GM19452 (cell line): ENCODE results near the gene NEK7.

ENCODE experiments used
- ATAC-seq: cut with Tn5 transposase; IDR thresholded peaks from one replicate; pipeline ENCODE4 v1.9.1; 2021; ENCODE audit not compliant: unreplicated experiment

NEK7 gene

DNA sequence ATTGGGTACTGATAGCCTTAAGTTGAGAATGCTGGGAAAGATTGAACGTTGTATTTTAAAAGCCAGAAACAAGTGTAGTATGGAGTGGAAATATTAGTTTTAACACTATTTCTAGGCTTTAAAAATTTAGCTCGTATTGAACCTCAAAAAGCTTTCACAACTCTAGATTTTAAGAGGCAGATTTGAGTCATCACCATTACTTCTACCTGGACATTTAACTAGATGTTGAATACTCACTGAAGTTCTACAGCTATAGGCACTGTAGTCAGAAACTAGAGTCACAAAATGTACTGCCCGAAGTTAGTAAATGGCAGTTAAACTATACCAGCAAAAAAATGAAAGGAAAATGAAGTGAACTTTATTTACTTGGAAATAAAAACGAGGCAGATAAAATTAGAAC, 96.5 kb downstream of the NEK7 start:
- peak; percentile 84 for ATAC-seq

DNA sequence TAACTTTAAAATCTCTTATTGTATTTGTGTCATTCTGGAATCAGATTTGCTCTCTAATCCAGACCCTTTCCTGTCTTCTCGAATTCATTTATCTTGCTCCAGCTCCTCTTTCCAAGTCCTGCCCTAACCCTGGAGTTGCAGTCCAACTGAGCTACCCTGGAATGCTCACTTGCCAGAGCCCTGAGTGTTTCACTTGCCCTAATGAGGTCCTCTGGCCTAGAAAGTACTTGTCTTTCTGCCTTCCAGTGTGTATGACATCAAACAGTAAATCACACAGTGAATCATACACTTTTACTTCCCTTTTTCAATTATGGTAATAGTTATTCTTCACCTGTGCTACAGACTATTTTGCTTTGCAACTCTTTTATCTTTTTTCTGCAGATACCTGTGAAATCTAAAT, 96.9 kb downstream of the NEK7 start:
- ATAC-seq = peak; percentile 96

DNA sequence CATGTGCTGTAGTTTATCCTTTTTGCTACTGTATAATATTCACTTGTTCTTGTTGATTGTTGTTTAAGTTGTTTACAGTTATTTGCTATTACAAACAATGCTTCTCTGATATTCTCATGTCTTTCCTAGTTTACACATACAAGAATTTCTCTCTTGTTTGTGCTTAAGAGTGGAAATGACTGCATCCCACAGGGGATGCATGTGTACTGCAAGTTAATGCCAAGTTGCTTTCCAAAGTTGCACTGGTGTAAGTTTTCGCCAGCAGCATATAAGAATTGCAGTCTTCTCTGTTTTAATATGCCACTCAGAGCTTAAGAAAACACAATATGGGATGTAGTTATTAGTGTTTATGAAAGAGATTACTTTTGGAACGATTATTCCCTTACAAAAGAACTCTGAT, 97.7 kb downstream of the NEK7 start:
- ATAC-seq = no peak

DNA sequence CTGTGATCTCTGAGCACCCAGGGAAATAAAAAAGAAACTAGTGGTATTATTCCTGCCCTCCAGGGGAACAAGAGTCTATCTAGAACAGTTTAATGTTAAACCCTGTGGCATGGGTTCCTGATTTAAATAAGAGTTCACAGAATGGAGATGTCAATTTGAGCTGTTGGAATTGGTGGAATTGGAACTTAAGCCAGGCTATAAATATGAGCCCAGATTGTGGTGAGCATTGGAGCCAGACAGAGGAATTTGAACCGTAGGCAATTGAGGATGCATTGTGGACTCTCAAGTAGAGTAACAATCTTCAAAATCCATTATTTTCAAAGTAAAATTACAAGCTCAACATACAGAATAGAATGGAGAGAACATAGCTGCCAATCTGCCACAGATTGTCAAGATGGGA, 98.2 kb downstream of the NEK7 start:
- ATAC-seq = no peak

DNA sequence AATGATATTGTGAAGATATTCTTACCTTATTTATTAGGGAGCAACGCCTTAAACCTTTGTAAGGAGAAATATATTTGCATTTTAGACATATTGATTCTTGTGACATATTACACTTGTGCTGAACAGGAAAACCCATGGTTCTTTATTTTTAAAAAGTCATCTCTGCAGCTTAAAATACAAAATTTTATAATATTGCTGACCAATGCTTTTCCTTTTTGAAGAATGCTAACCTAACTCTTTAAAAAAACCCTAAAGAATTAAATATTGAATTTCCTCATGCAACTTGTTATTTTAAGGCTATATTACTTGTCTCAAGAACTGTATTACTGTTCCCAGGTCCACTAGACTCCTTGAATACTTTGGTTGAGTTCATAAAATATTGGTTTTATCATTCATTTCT, 99.0 kb downstream of the NEK7 start:
- ATAC-seq = no peak

DNA sequence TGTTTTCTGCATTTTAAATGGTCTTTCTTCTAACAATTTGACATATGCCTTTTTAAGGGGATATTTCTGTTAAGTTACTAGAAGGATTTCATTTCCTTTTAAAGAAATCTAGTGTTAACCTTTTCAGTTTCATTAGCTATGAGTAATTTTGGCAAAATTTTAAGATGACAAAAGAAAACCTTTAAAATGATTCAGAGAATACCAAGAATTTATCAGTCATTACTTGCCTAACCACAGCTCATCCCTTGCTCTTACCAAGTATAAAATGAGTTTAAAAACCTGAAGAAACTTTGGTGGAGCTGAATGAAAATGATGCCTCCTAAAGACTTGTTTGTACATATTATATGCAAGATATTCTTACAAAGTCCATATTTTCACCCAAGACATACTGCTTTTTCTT, 101.7 kb downstream of the NEK7 start:
- peak; percentile 55 for ATAC-seq

DNA sequence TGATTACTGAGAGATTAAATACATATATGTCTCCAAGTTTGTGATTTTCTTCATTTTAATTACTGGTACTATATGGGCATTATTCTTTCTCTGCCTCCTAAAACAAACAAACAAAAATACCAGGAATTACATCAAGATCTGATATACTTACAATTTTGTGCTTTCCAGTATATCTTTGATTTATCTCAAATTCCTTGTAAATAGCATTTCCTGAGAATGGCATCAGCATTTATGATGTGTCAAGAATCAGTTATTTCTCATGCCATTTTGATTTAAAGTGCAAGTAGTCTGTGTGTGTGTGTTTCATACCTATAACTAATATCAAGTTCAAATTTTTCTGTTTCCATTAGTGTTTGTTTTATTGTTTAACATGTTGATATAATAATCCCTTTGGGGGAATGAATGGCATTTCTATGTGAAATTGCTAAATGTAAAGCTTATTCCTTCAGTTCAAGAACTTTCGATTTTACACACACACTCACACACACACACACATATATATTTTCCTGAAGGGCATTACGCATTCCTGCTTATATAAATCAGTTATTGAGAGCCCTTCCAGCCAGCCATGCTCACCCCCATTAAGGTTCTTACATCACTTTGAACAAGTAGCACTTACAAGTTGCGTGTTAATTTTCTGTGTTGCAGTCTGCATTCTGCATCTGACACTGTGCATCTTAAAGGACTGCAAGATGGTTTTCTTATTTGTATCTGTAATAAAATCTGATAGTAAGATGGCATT, 102.7 kb downstream of the NEK7 start:
- no peak for ATAC-seq

DNA sequence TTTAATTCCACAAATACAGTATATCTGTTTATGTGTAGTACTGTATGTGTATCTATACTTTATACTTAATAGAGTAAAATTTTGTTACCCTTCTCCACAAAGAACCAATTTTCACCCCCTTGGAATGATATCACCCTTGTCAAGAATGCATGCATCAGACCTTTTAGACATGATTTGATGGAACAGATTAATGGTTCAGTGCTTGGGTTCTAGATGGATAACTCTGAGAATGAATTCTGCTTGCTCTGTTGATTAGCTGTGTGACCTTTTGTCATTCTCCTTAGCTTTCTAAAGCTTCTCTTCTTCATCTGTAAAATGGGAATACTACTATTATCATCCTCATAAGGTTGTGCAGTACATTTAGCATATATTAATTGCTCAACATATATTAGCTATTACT, 105.1 kb downstream of the NEK7 start:
- ATAC-seq = no peak

DNA sequence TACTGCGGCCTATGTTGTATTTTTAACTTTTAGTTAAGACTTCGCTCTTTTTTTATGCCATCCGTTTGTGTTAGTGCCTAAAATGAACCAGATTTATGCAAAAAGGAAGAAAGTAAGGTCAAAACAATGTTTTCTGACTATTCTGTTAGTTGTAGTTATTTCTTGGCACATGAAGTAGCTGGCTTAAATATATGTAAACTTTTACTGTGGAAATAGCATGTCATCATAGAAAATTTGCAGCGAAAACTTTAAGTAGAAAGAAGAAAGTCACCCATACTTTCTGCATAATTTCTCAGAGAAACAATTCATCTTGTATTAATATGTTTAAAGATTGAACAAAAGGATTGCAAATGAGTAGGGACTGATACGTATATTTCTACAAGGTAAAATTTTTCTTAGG, 106.4 kb downstream of the NEK7 start:
- no peak for ATAC-seq

DNA sequence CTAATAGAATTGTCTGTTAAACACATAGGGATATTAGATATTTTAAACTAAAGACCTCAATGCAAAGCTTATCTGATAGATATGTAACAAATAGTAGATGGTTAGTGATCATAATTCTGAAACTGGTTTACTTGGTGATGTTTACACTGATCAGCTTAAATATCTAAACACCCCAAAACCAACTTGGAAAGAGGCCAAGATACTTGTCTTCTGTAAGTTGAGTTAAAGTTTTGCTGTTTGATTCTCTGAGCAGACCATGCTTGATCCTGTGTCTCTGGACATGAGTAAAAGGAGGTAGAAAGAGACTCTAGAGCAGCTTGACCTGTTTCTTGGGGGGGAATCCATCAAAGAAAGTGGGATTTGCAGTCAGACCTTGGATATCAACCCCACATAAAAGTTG, 107.5 kb downstream of the NEK7 start:
- no peak for ATAC-seq

DNA sequence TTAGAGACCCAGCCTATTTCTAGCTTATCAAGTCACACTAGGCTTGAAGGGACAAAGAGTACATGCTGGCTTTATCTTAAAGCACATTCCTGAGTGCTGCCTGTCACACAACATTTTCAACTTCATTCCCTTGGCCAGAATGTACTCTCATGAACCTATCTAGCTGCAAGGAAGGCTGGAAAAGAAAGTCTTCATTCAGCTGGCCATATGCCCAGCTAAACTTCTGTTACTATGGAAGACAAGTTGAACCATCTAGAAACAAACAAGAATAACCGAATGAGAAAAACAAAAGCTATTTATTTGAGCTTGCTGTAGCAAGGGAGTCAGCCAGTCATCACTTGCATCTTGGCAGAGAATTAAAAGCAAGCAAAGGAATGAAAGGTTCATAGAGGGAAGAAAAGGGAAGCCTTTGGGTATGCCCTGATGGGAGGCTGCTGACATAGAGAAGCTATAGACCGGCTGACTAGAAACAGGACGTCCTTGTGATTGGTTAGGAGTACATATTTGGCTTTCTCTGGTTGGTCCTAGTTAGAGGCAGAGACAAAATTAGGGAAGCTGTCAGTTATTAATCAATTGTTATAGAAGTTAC, 108.4 kb downstream of the NEK7 start:
- ATAC-seq = peak; percentile 63

DNA sequence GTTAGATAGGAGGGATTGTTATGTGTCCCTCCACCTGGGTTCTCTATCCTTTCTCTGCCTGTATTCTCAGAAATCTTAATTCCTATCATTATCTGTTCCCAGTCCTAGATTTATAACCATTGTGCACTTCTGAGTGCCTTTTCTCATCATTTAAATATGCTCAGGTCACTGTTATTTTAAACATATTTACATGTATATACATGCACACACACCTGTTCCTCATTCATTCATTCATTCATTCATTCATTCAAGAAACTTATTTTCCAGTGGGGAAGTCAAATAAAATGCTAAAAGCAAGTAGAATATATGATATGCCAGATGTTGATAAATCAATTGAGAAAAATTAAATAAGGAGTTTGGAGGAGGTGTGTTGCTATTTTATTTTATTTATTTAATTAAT, 110.3 kb downstream of the NEK7 start:
- ATAC-seq = no peak

DNA sequence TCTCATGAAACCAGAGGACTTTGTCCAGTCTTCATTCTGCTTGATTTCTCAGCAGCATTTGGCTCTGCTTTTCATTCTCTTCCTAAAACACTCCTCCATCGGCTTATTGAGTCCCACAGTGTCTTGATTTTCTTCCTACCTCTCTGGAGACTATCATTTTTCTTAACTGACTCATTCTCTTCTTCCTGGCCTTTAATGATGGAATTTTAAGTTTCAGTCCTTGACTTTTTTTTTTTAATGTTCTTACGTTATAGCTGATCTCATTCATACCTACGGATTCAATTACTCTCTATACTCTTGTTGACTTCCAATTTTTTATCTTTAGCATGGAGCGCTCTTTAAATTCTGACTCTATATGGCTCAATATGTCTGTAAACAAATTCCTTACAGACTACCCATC, 111.1 kb downstream of the NEK7 start:
- no peak for ATAC-seq

DNA sequence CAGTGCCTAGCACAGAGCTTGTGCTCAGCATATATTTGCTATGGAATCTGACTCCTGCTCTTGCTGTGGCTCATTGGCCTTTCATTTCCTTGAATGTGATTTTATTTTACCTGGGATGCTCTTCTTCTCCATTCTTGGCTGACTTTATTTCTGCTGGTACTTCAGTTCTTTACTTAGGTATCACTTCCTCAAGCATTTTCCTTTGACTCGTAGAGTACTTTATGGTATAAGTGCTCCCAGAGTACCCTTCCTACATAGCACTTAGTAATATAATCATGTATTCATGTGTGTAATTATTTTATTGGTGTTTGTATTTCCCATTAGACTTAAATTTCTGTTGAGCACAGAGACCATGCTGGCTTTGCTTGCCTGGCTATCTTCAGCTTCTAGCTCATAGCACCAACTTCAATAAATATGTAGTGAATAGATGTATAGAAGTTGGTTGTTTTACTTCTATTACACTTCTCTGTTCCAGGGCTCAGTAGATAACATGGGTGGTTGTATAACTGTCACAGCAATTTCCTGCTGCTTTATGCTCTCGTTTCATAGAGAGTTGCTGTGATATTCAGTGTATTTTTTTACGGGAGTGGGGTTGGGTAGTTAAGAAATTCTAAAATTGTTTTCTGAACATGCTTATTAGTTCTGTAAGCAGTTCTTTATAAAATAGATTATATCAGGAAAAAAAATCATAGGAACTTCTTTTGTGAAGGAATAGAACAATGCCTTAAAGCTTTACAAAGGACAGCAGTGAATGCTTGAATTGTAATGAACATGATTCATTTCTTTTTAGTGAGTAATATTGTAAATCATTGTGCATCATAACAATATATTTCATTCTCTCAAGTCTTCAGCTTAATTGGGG, 112.2 kb downstream of the NEK7 start:
- no peak for ATAC-seq

DNA sequence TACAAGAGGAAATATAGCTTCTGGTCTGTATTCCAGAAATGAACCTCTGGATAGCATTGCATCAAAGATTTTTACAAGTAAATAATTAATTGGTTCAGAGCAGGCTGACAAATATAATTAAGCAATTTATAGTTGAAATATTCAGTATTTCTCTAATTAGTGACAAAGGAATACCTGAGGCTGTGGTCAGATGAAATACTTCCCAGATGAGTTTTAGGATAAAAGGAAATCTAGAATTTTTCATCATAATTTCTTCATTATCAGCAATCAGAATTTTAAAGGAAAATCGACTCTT, 112.8 kb downstream of the NEK7 start:
- no peak for ATAC-seq

DNA sequence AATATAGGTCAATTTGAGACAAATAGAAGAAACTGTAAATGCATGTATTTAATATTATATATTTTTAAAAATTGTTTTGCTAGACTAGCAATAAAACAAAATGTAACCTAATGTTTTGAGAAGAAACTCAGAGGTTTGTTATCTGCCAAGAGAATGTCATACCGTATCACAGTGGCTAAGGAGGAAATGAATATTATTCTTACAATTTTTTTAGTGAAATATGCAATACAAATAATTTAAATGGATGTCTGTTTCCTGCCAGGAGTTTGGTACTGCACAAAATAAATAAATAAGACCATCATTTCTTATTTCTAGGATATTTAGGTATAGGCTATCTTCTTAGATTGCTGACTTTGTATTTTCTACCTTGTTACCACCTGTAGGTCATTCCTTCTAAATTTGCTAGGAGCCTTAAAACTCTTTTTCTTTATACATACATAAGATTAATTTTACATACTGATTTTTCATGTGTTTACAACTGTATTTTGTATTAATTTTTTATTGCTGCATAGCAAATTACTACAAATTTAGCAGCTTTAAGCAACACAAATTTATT, 113.6 kb downstream of the NEK7 start:
- ATAC-seq = no peak

DNA sequence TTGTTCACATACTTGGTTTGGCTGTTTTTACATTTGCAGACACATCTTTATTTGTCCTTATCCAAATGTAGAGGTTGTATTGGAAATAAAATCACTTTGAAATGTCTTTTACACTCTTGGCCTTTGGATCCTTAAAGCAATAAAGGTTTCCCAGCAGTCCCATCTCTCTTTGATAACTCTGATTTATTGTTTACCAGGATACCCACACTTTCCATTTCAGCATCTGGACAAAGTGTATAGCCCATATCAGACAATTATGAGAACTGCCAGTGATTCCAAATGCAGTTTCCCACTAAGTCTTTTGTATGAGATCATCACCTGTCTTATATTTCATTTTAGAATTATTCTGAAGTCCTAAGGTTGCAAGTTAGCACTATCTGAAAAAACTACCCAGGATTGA, 114.7 kb downstream of the NEK7 start:
- no peak for ATAC-seq

DNA sequence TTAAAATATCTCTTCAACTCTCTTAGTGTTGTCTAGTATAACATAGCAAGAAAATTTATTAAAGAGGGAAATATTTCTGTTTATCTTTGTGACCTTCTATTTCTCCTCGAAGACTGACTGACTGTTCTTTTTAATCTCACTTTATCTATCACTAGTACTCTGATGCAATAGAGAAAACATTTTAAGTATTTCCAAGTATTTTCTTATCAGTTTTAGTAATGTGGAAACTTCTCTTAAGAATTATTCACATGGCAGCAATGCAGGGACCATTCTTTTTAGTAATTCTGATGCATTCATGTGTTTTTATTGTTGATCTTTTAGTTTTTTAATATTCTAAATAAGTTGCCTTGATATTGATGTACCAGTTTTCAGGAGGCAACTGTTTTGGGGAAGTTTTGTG, 115.7 kb downstream of the NEK7 start:
- ATAC-seq = no peak

DNA sequence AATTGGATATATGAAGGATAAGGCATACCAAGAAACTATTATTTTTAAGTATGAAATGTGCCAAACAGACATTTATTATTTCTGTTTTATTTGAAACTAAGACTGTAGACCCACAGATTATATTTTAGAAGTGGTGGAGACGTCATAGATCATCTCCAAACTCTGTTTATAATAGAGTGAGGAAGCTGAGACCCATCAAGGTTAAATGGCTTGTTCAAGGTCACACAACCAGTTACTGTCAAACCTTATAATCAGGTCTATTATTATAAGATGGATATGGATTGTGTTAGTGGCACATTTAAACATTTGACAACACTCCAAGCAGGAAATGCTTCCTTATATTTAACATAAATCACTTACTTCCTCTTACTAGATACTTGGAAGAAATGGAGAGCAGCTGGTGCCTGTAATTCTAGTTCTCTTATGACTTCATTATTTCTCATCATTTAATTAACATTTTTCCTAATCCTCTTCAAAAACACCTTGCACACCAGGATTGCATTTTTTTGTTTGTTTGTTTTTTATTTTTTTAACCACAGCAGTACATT, 117.0 kb downstream of the NEK7 start:
- ATAC-seq = no peak

DNA sequence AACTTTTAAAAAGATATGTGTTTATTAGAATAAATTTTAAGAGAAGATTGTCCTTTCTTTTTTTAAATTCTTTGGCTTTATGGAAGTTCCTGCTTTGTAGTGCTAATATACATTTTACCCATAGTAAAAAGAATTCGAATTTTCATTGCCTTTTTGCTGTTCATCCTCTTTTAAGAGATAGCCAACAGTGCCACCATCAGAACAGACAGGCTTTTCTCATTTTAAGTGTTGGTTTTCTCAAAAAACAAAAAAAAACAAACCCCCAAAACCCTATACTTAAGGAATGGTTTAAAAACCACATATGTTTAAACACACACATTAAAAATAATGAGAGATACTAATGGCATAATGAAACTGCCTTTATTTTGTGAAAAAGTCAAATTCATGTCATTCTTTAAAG, 118.8 kb downstream of the NEK7 start:
- no peak for ATAC-seq

DNA sequence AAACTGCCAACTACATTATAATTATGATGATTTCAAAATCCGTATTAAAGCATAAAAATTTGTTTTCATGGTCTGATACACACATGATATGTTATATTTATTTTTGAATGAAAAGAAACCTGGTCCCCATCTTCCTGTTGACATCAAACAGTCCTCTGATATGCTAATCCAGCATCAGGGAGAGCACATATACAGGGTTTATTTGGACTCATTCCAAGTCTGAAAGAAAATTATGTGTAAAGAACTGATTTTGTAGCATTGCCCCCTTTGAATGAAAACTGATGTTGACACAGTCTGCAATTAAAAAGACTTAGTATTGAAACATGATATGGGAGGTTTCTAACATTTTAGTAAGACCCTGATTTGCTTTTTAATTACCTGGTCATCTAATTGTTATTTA, 119.4 kb downstream of the NEK7 start:
- ATAC-seq = no peak

DNA sequence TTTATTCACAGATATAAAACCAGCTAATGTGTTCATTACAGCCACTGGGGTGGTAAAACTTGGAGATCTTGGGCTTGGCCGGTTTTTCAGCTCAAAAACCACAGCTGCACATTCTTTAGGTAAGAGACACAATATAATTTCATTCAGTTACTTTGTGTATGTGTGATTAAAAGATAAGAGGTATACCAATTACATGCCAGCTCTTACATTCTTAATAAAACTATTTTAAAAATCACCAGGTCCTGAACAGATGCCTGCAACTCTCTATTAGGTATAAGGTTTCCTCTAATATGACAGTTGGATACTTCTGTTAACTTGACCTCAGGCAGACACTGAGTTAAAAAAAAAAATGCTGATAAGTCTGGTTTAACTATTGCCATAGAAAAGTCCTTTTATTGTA, 122.1 kb downstream of the NEK7 start:
- no peak for ATAC-seq
